Measurements from ENCODE around the gene TRPM6.

TRPM6 gene

DNA sequence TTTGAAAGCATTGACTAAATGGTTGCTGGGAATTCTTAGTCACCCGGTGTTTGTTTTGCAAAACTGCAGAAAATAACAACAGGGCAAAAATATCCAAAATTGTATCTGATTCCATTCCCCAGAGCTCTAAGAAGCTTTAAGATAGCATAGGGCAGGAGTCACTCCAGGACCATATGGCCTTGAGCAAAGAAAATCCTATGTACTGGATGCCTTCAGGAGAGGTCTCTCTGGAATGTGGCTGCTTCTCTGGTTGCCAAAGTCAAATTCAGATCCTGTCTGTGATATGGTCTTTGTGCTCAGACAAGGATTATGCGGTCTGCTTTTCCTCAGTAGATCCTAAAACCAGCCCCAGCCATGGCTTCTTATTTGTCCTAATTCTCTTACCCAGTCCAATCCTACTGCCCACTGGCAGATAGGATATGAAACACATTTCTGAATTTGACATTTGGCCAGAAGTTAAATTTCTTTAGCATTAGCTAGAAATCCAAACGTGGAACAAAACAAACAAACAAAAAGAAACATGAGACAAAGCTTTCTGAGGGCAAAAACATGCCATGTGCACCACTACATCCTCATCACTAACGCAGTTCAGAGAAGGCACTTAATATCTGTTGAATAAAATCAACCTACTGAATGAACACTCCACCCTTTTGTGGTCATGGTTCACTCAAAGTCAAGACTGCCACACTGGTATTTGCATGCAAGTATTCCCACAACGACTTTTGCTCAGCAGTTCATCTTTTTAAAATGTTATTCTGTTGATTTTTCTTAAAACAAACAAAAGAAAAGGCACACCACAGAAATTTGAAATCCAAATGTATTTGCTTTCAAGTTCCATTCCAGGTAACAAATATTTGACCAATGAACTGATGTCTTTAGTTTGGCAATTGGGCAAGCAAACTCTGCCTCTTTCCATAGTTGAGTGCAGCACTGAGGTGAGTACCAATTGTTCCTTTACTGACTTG is 165.7 kb downstream of the TRPM6 start:
- no peak for DNase-seq (ENCODE audit: low spot score)

DNA sequence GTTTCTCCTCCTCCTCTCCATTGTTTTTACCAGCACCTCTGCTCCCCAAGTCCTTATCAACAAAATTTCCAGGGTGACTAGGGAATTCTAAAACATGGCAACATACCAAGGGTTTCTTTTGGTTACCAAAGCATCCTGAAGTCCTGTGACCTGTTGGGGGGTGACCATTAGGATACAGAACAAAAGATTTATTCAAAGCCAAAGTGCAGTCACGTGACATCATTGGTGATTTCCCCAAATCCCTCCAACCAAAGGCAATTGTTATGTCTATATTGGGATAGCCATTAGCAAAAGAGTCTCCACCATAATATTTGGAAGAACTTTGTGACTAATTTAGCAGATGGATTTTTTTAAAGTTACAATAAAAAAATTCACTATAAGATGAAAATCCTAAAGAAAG is 168.4 kb downstream of the TRPM6 start:
- no peak for DNase-seq (ENCODE audit: low spot score)

DNA sequence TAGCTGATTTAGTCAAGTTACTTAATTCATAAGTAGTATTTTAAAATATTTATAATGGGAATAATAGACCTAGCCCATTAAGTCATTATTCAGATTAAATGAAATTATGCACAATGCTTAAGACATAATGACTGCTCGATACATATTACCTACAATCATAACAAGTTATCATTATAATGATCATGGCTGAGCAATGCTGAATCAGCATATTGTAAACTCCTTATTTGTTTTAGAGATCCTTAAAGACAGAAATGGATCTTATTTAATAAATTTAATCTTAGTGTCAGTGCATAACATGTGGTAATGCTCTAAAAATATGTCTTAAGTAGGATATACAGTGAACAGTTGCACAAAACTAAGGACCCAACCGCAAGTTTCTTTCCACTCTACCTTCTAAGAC is 169.0 kb downstream of the TRPM6 start:
- DNase-seq (ENCODE audit: low spot score) = no peak

DNA sequence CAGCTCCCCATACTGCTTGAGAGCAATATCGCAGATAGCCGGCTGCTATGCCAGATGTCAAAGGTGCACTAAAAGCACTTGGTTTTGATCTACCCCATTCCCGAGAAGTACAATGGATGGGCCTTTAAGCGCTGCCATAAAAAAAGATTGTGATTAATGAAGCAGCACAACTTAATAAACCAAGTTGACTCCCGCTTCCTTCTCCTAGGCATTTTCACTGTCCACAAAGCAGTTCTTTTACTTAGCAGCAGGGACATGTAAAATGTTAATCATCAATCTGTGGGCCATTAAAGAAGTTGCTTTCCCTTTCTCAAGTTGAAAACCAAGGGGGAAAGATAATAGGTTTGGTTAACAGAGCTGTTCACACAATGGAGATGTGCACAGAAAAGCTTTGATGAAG is 176.4 kb downstream of the TRPM6 start:
- no peak for DNase-seq (ENCODE audit: low spot score)

DNA sequence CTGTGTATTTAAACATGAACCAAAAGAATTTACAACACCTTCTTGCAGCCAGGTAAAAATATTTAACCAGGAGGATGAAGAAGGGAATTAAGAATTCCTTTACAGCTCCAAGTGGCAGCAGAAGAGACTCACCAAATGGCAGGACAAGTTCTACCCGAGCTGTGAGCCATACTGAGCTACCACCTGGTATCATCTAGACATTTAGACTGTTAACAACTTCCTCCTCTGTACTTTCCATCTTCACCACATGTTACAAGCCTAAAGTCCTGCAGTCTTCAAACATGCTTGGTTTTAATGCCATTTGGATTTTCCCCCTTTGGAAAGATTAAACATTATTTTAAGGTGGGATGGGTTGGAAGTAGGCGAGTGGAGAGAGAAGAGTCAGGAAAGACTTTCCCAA is 190.2 kb downstream of the TRPM6 start:
- DNase-seq (ENCODE audit: low spot score) = no peak

DNA sequence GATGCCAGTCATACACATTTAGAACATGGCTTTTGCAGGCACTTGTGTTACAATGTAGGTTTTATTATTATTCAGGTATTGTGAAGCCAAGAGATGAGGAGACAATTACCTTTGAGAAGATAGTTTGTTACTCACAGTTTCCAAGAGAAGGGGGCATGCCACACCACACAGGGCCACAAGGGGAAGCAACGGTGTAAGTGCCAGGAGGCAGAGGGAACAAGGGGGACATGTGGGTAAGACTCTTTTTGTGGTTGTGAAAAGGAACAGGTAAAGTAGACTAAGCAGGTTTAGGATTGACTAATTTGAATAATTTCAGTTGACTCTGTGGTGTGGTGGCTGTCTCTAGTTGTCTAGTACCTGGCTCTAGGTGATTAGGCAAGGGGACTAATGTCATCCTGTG is 191.2 kb downstream of the TRPM6 start:
- no peak for DNase-seq (ENCODE audit: low spot score)

DNA sequence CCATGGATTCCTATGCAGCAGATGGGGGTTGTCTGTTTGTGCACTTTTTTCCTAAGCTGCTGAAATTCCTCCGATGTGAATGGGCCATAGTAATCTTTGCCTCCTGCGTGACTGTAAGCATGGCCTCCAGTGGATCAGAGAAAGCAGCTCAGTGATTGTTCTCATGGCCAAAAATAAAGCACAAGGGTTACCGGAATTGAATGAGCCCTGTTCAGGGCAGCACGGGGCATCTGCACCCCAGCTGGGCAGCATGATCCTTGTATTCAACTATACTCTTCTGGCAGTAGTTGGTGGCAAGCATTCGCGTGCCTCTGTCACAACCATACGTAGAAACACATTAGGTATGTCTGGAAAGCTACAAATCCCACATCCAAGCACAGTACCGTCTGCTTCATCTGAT is 196.7 kb downstream of the TRPM6 start:
- DNase-seq (ENCODE audit: low spot score) = no peak

DNA sequence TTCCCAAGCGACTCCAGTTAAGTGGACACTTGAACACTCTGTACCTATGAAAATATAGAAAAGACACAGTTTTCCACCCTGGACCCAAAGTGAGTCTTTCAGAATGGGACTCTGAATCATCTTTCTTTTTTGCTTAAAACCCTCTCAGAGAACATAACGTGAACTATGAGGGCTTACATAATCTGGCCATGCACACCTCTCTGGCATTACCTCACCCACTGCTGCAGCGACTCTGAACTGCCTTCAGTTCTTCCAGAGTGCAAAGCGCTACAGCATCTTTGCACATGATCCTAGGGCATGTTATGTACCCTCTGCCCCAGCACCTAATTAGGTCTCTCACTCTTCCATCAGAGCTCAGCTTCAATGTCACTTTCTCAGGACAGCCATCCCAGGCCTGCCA is 204.4 kb downstream of the TRPM6 start:
- no peak for DNase-seq (ENCODE audit: low spot score)

DNA sequence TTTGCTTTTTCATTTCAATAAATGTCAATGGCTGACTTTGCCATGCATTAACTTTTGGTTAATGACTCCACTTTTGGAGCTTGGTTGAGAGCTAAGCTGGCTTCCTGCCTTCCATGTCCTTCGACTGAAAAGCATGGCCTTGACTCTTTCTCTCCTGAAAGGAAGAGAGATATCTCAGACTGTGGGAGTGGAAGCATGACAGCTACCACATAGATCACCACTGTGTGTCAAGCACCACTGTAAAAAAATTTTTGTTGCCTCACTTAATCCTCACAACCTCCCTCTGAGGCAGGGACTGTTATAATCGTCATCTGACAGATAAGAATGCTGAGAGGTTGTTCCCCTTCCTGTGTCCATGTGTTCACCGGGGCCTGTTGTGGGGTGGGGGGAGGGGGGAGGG is 205.8 kb downstream of the TRPM6 start:
- DNase-seq (ENCODE audit: low spot score) = no peak

DNA sequence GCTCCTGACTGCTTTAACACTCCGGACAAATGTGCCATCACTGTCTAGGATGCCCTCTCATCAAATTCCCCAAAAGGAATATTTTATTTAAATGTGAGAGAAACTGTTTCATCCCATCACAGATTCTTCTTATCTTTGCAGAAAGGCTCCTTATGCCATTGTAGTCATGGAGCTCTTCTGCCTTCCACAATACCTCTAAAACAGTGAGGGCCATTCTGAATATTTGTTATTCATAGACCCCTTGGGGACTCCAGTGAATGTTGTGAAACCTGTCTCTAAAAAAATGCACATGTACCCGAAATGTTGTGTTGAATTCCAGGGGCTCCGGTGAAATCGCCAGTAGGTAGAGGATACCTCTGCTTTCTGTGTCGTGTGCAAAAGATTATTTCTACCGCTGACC is 213.6 kb downstream of the TRPM6 start:
- no peak for DNase-seq (ENCODE audit: low spot score)
